PFSK-1 (cell line): Measurements from ENCODE around the gene FMN1.

Source experiments
- POLR2AphosphoS5 ChIP-seq: IDR thresholded peaks from 2 replicates; pipeline ENCODE4 v1.6.1; 2012; ENCODE audit warnings: low read depth, mild to moderate bottlenecking, control low read depth, low read length, moderate library complexity
- TAF1 ChIP-seq: IDR thresholded peaks from 2 replicates; pipeline ENCODE4 v1.6.1; 2012; ENCODE audit warnings: low read length, control low read depth, borderline replicate concordance; ENCODE audit not compliant: insufficient read depth

- TF ChIP-seq TAF1 (0 out of 2 replicates have a peak, but pooled peaks have one; percentile 23), POLR2AphosphoS5 (no peak)
Measured at GRCh38 chr15:32824777-32825176, 369.7 kb downstream of the FMN1 start.
